ENCODE data around the gene PCA3. TPM values are rescaled to one million over a fixed set of nuclear protein-coding genes. Genes with fewer than 3 reads are reported as not detected.

PCA3 gene
- total and polyA plus RNA-seq, 10 of the 15 experiments (the other 5 are each of a cell fraction or from before 2014, with no cell fraction given): 0.05 TPM; not detected in 9

DNA sequence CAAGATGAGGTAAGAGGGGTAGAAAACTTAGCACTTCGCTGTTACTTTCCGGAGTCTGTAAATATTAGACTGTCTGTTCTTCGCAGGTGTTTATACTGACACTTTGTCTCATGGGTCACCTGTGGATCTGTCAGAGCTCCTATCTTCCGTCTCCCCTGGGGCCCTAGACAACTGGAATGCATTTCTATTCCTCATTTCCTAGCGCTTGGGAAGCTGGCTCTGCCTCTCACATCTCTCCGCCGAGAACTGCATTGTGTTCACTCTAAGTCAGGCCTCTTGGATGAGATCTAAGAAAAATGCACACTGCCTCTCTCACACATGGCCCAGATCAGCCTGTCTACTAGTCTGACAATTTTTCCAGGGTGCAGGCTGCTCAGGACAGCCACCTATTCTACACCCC is 39.5 kb downstream of the PCA3 start (continued):
- TF ChIP-seq, protein P1, sequence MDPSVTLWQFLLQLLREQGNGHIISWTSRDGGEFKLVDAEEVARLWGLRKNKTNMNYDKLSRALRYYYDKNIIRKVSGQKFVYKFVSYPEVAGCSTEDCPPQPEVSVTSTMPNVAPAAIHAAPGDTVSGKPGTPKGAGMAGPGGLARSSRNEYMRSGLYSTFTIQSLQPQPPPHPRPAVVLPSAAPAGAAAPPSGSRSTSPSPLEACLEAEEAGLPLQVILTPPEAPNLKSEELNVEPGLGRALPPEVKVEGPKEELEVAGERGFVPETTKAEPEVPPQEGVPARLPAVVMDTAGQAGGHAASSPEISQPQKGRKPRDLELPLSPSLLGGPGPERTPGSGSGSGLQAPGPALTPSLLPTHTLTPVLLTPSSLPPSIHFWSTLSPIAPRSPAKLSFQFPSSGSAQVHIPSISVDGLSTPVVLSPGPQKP (IDR thresholded peaks at IDR 0.05; ENCODE audit: low read depth, low read length): no peak
- no peak for TF ChIP-seq NFXL1 (IDR thresholded peaks at IDR 0.05; ENCODE audit: borderline replicate concordance)
- no peak for TF ChIP-seq ZNF622 (IDR thresholded peaks at IDR 0.05)
- no peak for TF ChIP-seq NFIC (IDR thresholded peaks at IDR 0.05; ENCODE audit: low read depth, low read length)
- no peak for TF ChIP-seq SREBF2 (IDR thresholded peaks at IDR 0.05; ENCODE audit: low read length)
- TF ChIP-seq EED (IDR thresholded peaks at IDR 0.05; ENCODE audit: low read depth): no peak
- TF ChIP-seq RAD21 (IDR thresholded peaks at IDR 0.05; ENCODE audit: insufficient read depth, low read depth, low read length): no peak
- no peak for TF ChIP-seq BCL11A (IDR thresholded peaks at IDR 0.05; ENCODE audit: low read depth, low read length)
- TF ChIP-seq ZNF207 (IDR thresholded peaks at IDR 0.05; ENCODE audit: borderline replicate concordance): no peak
- TF ChIP-seq TAF1 (IDR thresholded peaks at IDR 0.05; ENCODE audit: borderline replicate concordance, low read depth, low read length): no peak
- TF ChIP-seq SPI1 (IDR thresholded peaks at IDR 0.05; ENCODE audit: borderline replicate concordance, insufficient read depth, low read depth, low read length): no peak
- TF ChIP-seq IKZF2 (IDR thresholded peaks at IDR 0.05): no peak
- TF ChIP-seq MYC (IDR thresholded peaks at IDR 0.05; ENCODE audit: insufficient read depth, insufficient read length, insufficient replicate concordance, low read length, severe bottlenecking): no peak
- TF ChIP-seq ZSCAN29 (IDR thresholded peaks at IDR 0.05): no peak

DNA sequence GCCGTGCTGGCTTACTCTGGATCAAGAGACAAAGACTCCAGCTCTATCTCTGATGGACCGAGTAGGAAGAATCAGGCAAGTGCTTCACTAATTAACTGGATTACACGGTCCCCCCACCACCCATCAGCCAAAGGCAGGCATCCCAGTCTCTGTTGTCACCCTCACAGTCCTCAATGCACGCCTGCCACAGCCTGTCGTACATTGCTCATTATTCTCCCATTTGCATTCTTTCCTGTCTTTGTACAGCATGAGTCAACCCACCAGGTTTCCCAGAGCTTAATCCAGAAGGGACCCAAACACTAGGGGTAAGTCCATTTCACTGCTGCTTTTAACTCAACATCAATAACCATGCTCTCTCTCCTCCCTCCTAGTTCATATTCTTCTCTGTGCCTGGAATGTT is 44.4 kb downstream of the PCA3 start:
- no peak overlapping the region for H3K4me2 ChIP-seq (ENCODE audit: control insufficient read depth, insufficient read depth)
- RAD21 ChIA-PET (ENCODE audit: unreplicated experiment): no interaction called here
- in situ Hi-C loops (cut with MboI) (loop anchor here (10.0 to 25.0 kb wide), 2 partner anchors 176 to 354 kb away; no protein-coding TSS in a partner anchor), intact Hi-C loops (cut with micrococcal nuclease; ENCODE audit: unreplicated experiment) (no loop called here)
- H3K79me2 ChIP-seq (ENCODE audit: control insufficient read depth, insufficient read depth, low read length): no peaks in the 10 kb centered on the region
- FAIRE-seq (no peak), DNase-seq (ENCODE audit: low read depth, low spot score) (no peak), ATAC-seq (no peak)
- H3K4me3 ChIP-seq: no peak overlapping the region
- POLR2A ChIA-PET: no interaction called here
- no peak overlapping the region for H3K9ac ChIP-seq (ENCODE audit: control insufficient read depth, insufficient read depth, low read length)
- no peak overlapping the region for H3K27ac ChIP-seq (ENCODE audit: control insufficient read depth, insufficient read depth)
- SMC1A ChIA-PET (ENCODE audit: uncharacterized antibody, unreplicated experiment): no interaction called here
- H3K9me3 ChIP-seq (replicated peaks; ENCODE audit: control insufficient read depth, insufficient read depth, low read length): no peaks in the 10 kb centered on the region
- no peaks in the 10 kb centered on the region for H3K4me1 ChIP-seq (ENCODE audit: control insufficient read depth, insufficient read depth, low read length)
- no peaks in the 10 kb centered on the region for H4K20me1 ChIP-seq (ENCODE audit: control insufficient read depth, insufficient read depth)
- no TSS peak for BruUV-seq (replicated peaks)
- no peaks in the 10 kb centered on the region for H3K36me3 ChIP-seq (ENCODE audit: control insufficient read depth in 2 of 2, insufficient read depth in 2 of 2, low read length in 1 of 2)
- no peaks in the 10 kb centered on the region; a peak in 1 of 4 replicates for H3K27me3 ChIP-seq (replicated peaks in 1 of 2; ENCODE audit: control insufficient read depth in 2 of 2, insufficient read depth in 2 of 2, low read length in 1 of 2)
- 13% methylated on average over 5 of the region's 5 CpGs for WGBS (ENCODE audit: insufficient coverage, insufficient replicate concordance, low lambda C conversion rate, missing lambda C conversion rate)
- H2AFZ ChIP-seq (ENCODE audit: control insufficient read depth, low read depth, low read length): no peak overlapping the region
- CTCF ChIA-PET: interaction anchor here (1.0 to 5.3 kb wide), 4 partner anchors 179 to 342 kb away, joined by 5 to 56 read pairs (median 8); no protein-coding TSS in a partner anchor
- TF ChIP-seq MEF2A (IDR thresholded peaks at IDR 0.05; ENCODE audit: insufficient read depth, low read depth, low read length): no peak
- no peak for TF ChIP-seq FOS (IDR thresholded peaks at IDR 0.05; ENCODE audit: borderline replicate concordance, extremely low read depth, insufficient read length)
- TF ChIP-seq, protein P2, sequence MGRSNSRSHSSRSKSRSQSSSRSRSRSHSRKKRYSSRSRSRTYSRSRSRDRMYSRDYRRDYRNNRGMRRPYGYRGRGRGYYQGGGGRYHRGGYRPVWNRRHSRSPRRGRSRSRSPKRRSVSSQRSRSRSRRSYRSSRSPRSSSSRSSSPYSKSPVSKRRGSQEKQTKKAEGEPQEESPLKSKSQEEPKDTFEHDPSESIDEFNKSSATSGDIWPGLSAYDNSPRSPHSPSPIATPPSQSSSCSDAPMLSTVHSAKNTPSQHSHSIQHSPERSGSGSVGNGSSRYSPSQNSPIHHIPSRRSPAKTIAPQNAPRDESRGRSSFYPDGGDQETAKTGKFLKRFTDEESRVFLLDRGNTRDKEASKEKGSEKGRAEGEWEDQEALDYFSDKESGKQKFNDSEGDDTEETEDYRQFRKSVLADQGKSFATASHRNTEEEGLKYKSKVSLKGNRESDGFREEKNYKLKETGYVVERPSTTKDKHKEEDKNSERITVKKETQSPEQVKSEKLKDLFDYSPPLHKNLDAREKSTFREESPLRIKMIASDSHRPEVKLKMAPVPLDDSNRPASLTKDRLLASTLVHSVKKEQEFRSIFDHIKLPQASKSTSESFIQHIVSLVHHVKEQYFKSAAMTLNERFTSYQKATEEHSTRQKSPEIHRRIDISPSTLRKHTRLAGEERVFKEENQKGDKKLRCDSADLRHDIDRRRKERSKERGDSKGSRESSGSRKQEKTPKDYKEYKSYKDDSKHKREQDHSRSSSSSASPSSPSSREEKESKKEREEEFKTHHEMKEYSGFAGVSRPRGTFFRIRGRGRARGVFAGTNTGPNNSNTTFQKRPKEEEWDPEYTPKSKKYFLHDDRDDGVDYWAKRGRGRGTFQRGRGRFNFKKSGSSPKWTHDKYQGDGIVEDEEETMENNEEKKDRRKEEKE (IDR thresholded peaks at IDR 0.05): no peak
- no peak for TF ChIP-seq GABPA (IDR thresholded peaks at IDR 0.05; ENCODE audit: low read depth)
- TF ChIP-seq CBX5 (IDR thresholded peaks at IDR 0.05; ENCODE audit: low read depth): no peak
- no peak for TF ChIP-seq IKZF2 (IDR thresholded peaks at IDR 0.05)
- no peak for TF ChIP-seq TCF12 (IDR thresholded peaks at IDR 0.05; ENCODE audit: low read depth, low read length)
- no peak for TF ChIP-seq TAF1 (IDR thresholded peaks at IDR 0.05; ENCODE audit: borderline replicate concordance, low read depth, low read length)
- no peak for TF ChIP-seq CHD1 (IDR thresholded peaks at IDR 0.05; ENCODE audit: low read depth, low read length)
- TF ChIP-seq IKZF1 (conservative IDR thresholded peaks at IDR 0.05): no peak
- no peak for TF ChIP-seq ZNF384 (IDR thresholded peaks at IDR 0.05; ENCODE audit: borderline replicate concordance, low read depth, low read length)

All from GM12878 (cell line).